Measurements from ENCODE around the gene GPRASP1. TPM values are rescaled to one million over a fixed set of nuclear protein-coding genes. Genes with fewer than 3 reads are reported as not detected.
A peak's percentile ranks its signal among the peaks of the same experiment; 100 is the strongest.

GPRASP1 gene, protein sequence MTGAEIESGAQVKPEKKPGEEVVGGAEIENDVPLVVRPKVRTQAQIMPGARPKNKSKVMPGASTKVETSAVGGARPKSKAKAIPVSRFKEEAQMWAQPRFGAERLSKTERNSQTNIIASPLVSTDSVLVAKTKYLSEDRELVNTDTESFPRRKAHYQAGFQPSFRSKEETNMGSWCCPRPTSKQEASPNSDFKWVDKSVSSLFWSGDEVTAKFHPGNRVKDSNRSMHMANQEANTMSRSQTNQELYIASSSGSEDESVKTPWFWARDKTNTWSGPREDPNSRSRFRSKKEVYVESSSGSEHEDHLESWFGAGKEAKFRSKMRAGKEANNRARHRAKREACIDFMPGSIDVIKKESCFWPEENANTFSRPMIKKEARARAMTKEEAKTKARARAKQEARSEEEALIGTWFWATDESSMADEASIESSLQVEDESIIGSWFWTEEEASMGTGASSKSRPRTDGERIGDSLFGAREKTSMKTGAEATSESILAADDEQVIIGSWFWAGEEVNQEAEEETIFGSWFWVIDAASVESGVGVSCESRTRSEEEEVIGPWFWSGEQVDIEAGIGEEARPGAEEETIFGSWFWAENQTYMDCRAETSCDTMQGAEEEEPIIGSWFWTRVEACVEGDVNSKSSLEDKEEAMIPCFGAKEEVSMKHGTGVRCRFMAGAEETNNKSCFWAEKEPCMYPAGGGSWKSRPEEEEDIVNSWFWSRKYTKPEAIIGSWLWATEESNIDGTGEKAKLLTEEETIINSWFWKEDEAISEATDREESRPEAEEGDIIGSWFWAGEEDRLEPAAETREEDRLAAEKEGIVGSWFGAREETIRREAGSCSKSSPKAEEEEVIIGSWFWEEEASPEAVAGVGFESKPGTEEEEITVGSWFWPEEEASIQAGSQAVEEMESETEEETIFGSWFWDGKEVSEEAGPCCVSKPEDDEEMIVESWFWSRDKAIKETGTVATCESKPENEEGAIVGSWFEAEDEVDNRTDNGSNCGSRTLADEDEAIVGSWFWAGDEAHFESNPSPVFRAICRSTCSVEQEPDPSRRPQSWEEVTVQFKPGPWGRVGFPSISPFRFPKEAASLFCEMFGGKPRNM (N-terminal part only)
- total RNA-seq (10 to 100 TPM in 8 of 9 donors, 1 to 10 TPM in 1; 3.7 to 46.7 (median 14.8) TPM), polyA plus RNA-seq (10 to 100 TPM; 15.0 to 30.2 (median 27.3) TPM)
- long read RNA-seq, donor 1, full-length matches to known transcripts, result 4 of 9 reads
- long read RNA-seq, donor 1, partial matches to known transcripts, result 5 of 9 reads
- long read RNA-seq, donor 1, other reads (novel, unspliced or antisense), result 0 of 9 reads
- long read RNA-seq, donor 2, full-length matches to known transcripts, result 8 of 24 reads
- long read RNA-seq, donor 2, partial matches to known transcripts, result 16 of 24 reads
- long read RNA-seq, donor 2, other reads (novel, unspliced or antisense), result 0 of 24 reads
- long read RNA-seq, donor 3, full-length matches to known transcripts, result 1 of 1 reads
- long read RNA-seq, donor 3, partial matches to known transcripts, result 0 of 1 reads
- long read RNA-seq, donor 3, other reads (novel, unspliced or antisense), result 0 of 1 reads
- long read RNA-seq, donor 4, partial matches to known transcripts, result 0 of 1 reads
- long read RNA-seq, donor 4, other reads (novel, unspliced or antisense), result 1 of 1 reads
- long read RNA-seq, donor 5, full-length matches to known transcripts, result 12 of 26 reads
- long read RNA-seq, donor 5, partial matches to known transcripts, result 1 of 26 reads
- long read RNA-seq, donor 5, other reads (novel, unspliced or antisense), result 13 of 26 reads
- long read RNA-seq, donor 6, full-length matches to known transcripts, result 1 of 6 reads
- long read RNA-seq, donor 6, partial matches to known transcripts, result 0 of 6 reads
- long read RNA-seq, donor 6, other reads (novel, unspliced or antisense), result 5 of 6 reads
- long read RNA-seq, donor 7, full-length matches to known transcripts, result 4 of 14 reads
- long read RNA-seq, donor 7, partial matches to known transcripts, result 10 of 14 reads
- long read RNA-seq, donor 7, other reads (novel, unspliced or antisense), result 0 of 14 reads
- long read RNA-seq, donor 8, full-length matches to known transcripts, result 7 of 7 reads
- long read RNA-seq, donor 8, partial matches to known transcripts, result 0 of 7 reads
- long read RNA-seq, donor 8, other reads (novel, unspliced or antisense), result 0 of 7 reads
- long read RNA-seq, donor 9, full-length matches to known transcripts, result 4 of 4 reads
- long read RNA-seq, donor 9, partial matches to known transcripts, result 0 of 4 reads
- long read RNA-seq, donor 9, other reads (novel, unspliced or antisense), result 0 of 4 reads
- long read RNA-seq, donor 10, full-length matches to known transcripts, result 3 of 3 reads
- long read RNA-seq, donor 10, partial matches to known transcripts, result 0 of 3 reads
- long read RNA-seq, donor 10, other reads (novel, unspliced or antisense), result 0 of 3 reads

DNA sequence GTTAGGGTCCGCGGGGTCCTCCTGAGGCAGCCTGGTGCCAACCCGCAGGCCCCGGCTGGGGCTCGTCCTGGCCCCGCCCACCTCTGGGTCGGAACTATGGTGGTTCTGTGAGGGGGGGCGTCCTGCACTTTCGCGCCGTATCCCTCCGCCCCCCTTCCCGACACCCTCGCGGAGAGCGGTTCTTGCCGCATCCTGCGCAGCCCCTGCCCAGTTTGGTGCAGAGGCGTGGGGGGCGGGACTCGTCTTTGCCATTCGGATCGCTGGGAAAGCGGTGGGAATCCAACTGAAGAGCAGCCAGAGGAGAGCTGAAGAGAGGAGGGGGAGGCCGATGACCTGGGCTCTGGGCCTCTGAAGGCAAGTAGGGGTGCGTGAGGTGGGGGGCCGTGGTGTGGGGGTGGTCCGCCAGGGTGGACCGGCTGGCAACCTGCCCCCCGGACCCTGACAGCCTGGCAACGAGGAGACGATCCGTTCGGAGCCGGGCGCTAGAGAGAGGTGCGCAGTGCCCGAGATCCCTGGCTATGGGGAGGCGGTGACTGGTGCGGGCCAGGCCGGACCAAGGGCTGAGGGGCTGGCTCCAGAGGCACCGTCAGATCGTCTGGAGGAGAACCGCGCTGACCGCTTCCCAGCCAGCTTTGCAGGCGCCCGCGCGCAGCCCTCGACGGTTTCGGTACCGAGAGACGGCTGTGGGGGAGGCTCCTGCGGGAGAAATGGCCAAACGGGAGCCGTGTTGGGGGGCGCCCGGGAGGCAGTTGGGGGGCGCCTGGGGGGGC, at the start of gene GPRASP1:
Gene GPRASP1, plus strand, starts transcription at position 242 of the 770 bp plus-strand sequence. CDS start 2,431 bp downstream, outside the sequence.
- Histone ChIP-seq H3K9me3 (replicated peaks in 1 of 3) (no peaks in the 10 kb centered on the region), H3K27ac (peak within 1 kb of the TSS in 4 of 5 donors; percentile 40 to 82 (median 65)), H3K4me1 (replicated peaks in 1 of 2) (no peaks in the 10 kb centered on the region), H3K36me3 (replicated peaks in 1 of 2) (no peaks in the 10 kb centered on the region), H3K27me3 (no peaks in the 10 kb centered on the region), H3K4me3 (peak within 1 kb of the TSS; percentile 14 to 68 (median 32))
- WGBS, 4 donors, result 1 to 47% (median 36%) methylated on average over 19 to 61 of the region's 61 CpGs; no CpG with 5 or more reads in 1 of the 4 donors
- DNase-seq, result peak; percentile 52 to 84 (median 63)
- intact Hi-C loops (cut with DNase I), result no loop called here
- TF ChIP-seq, protein P1, sequence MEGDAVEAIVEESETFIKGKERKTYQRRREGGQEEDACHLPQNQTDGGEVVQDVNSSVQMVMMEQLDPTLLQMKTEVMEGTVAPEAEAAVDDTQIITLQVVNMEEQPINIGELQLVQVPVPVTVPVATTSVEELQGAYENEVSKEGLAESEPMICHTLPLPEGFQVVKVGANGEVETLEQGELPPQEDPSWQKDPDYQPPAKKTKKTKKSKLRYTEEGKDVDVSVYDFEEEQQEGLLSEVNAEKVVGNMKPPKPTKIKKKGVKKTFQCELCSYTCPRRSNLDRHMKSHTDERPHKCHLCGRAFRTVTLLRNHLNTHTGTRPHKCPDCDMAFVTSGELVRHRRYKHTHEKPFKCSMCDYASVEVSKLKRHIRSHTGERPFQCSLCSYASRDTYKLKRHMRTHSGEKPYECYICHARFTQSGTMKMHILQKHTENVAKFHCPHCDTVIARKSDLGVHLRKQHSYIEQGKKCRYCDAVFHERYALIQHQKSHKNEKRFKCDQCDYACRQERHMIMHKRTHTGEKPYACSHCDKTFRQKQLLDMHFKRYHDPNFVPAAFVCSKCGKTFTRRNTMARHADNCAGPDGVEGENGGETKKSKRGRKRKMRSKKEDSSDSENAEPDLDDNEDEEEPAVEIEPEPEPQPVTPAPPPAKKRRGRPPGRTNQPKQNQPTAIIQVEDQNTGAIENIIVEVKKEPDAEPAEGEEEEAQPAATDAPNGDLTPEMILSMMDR (IDR thresholded peaks at IDR 0.05), result no peak
- peak in 1 of 2 donors; percentile 49 for TF ChIP-seq POLR2A (IDR thresholded peaks at IDR 0.05)

DNA sequence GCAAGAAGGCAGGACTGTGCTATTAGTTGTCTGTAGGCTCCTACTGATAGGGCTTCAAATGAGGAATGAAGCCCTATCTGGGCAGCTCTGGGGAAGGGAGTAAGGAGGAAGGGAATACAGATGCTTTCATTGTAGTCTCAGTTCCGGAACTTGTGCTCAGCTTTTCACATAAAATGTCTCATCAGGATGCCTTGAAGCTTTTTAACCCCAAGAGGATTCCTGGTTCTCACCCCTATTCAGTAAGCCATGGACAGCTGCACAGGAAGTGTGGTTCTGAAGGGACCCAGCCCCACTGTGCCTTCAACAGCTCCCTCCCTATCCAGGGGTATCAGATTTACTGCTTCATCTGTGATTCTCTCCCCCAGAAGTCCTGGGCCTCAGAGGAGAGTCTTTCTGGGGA, 47.0 kb upstream of the GPRASP1 start:
- 54 to 86% (median 66%) methylated on average over 1 of the region's 1 CpG for WGBS, 4 donors
- Histone ChIP-seq H3K27ac (no peak overlapping the region), H3K9me3 (replicated peaks in 1 of 3) (no peaks in the 10 kb centered on the region), H3K4me3 (no peak overlapping the region), H3K27me3 (no peaks in the 10 kb centered on the region), H3K4me1 (replicated peaks in 1 of 2) (no peaks in the 10 kb centered on the region), H3K36me3 (replicated peaks in 1 of 2) (no peaks in the 10 kb centered on the region)
- intact Hi-C loops (cut with DNase I), result no loop called here
- no peak for DNase-seq
- TF ChIP-seq, protein P1 (IDR thresholded peaks at IDR 0.05), result no peak
- no peak for TF ChIP-seq POLR2A (IDR thresholded peaks at IDR 0.05)

Measured in adrenal gland (tissue), 19 donors.